GM21515 (cell line): ENCODE results near the gene EXOC6B.

Experiments
- ATAC-seq: cut with Tn5 transposase; IDR thresholded peaks from one replicate; pipeline ENCODE4 v1.9.1; 2021; ENCODE audit not compliant: unreplicated experiment

Gene EXOC6B

DNA sequence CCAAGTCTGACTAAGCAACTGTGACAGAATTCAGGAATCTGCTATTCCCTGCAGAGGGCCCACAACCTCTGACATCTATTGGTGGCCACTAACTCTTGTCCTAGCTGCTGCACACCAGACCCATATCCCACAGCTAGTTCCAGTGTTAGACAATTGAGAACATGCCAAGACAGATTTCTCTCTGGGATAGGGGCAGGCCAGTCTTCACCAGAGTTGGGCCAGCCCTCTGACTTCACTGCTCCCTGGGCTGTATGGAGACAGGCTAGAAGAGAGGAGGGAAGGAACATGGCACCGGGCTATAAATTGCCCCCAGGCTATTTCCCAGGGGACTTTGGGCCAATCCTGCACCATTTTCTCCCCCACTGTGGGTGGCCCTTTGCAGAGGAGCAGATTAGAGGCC is 645.5 kb downstream of the EXOC6B start:
- ATAC-seq = no peak

DNA sequence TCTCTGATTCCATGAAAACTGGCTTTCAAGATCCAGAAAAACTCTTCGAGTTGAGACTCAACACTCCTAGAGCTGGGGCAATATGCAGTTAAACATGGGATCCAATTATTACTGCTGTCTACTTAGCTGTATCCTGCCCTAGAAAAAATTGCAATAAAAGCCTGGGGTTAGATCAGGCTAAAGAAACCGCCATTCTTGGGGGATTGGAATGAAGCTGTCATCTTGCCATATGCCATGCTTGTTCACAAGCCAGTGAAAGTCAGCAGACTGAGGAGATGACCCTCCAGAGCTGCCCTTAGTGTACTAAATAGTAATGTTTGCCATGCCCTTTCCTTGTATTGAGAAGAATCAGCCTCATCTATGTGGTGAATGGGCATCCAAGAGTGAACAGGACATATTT is 647.3 kb downstream of the EXOC6B start:
- no peak for ATAC-seq

DNA sequence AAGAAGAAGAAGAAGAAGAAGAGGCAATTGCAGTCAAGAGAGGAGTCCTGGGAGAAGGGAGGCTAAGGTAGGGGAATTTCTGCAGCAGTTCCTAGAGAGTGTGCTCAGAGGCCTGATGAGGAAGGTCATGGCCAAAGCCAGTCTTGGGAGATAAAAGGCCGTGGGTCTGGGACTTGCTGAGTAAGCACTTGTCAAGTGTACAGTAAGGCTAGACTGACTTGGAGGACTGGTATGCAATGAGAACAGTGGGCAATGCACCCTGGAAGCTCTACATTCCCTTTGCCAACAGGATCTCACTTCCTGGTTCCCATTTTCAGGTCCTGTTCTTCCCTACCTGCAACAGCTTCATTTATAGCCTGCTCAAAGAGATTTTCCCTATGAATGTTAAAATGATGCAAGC is 649.6 kb downstream of the EXOC6B start:
- no peak for ATAC-seq

DNA sequence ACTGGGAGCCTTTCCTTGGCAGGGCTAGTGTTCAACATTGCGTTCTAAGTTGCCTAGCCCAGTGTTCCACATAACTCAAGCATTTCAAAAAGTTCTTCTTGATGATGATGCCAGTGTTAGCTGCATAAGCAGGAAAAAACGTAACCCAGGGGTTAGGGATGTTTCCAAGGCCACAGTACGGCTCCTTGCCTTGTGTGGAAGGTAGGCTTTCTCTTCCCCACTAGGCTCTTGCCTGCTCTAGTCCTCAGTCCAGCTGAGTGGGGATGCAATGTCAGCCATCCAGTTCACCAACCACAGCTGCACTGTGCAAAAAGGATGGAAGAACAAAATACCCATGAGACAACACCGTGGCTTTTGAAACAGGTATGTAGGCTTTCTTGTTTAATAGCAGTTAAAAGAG is 650.2 kb downstream of the EXOC6B start:
- no peak for ATAC-seq

DNA sequence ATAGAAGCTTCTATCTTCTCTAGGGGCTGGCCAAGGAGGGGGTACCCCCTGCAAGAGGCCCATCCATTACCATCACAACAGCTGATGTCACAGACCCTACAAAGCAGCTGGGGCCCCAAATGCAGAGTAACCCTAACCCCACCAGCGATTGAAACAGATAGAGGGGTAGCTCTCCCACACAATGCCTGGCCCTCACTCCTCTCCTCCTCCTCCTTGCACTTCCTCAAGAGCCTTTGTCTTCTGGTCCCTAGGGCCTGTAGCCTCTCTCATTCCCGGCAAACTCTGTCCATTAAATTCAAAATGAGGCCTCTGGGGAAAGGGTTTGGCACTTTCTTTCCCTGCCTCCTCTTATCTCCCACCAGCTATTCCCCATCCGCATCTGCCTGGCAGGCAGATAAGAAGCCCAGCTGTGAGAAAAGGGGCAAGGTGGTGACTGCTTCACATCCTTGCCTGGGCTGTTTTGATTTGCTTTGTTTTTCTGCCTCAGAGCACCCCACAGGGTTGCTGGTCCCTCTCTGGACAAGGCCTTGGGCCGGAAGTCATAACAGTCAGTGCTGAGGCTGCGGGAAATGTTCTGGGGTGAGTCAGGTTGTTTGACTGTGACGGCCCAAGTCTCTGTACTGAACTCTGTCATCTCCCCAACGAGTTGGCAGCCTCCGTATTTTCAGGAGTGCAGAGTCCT is 652.1 kb downstream of the EXOC6B start:
- ATAC-seq = no peak

DNA sequence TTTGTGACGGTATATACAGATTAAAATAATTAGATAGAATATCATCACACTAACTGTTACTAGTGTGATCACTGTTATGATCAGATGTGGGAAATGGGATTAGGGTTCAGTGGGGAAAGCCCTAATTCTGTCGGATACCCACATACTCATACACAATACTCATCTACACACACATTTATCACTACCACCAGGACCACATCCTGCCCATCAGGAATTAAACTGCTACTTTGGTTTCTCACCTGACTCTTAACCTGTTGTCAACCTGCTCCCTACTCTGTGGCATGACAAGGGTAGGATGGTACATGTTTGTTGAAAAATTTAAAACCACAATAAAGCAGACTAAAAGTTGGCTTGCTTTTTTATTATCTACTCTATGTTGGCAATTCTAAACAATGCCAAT is 653.4 kb downstream of the EXOC6B start:
- no peak for ATAC-seq

DNA sequence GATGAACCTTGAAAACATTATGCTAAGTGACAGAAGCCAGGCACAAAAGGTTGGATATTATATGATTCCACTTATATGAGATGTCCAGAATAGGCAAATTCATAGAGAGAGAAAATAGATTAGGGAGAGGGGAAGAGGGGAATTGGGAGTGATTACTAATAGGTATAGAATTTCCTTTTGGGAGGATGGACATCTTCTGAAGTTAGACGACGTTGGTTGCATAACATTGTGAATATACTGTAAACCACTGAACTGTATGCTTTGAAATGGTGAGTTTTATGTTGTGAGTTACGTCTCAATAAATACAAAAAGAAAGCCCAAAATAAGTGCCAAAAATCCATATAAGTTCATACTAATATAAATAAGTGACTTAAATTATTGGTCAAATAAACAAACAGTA is 659.6 kb downstream of the EXOC6B start:
- no peak for ATAC-seq

DNA sequence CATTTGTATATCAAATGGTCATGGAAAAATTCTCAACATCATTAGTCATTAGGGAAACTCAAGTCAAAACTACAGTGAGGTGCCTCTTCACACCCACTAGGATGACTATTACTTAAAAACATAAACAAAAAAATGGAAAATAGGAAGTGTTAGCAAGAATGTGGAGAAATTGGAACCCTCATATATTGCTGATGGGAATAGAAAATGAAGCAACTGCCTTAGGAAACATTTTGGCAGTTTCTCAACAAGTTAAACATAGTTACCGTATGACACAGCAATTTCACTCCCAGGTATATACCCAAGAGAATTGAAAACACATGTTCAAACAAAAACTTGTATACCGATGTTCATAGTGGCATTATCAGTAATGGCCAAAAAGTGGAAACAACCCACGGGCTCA is 660.0 kb downstream of the EXOC6B start:
- ATAC-seq = no peak

DNA sequence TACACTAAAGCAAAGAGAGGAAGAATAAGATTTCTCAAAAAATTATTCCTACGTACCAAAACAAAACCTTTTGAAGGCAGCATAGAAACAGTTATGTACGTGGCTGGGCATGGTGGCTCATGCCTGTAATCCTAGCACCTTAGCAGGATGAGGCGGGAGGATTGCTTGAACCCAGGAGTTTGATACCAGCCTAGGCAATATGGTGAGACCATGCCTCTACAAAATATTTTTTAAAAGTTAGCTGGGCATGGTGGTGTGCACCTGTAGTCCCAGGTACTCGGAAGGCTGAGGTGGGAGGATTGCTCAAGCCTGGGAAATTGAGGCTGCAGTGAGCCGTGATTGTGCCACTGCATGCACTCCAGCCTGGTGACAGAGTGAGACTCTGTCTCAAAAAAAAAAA is 663.3 kb downstream of the EXOC6B start:
- ATAC-seq = no peak

DNA sequence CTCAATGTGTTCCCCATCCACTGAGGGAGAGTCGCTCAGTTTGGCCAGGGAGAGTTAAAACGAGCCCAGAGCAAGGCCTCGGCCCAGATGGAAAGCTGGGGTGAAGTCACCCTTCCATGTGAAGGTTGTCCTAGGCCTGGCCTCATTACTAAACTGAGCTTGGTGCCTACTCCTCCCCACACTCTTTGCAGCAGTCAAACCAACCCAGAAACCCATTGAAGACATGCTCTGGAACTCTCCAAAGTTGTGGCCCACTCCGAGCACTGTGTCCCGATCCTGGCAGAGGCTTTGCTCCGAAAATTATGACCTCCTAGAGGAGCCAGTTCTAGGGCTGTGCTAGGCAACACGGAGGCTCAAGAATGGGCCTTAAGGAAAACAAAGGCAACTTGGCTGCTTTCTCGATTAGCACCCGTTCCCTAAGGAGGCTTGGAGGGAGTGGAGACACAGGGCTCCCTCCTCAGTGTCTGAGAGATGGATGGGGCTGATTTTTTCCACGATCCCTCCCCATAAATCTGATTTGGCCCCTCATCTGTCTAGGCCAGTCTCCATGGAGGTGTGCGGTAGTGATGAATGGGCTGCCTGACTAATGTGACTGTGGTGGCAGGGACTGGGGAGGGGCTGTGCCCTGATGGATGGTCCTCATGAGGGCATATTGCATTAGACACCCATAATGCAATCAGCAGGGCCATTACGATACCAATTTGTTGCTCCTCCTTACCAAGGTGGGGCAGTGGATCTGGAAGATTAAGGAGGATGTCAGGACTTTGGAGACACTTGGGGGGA is 666.4 kb downstream of the EXOC6B start:
- no peak for ATAC-seq

DNA sequence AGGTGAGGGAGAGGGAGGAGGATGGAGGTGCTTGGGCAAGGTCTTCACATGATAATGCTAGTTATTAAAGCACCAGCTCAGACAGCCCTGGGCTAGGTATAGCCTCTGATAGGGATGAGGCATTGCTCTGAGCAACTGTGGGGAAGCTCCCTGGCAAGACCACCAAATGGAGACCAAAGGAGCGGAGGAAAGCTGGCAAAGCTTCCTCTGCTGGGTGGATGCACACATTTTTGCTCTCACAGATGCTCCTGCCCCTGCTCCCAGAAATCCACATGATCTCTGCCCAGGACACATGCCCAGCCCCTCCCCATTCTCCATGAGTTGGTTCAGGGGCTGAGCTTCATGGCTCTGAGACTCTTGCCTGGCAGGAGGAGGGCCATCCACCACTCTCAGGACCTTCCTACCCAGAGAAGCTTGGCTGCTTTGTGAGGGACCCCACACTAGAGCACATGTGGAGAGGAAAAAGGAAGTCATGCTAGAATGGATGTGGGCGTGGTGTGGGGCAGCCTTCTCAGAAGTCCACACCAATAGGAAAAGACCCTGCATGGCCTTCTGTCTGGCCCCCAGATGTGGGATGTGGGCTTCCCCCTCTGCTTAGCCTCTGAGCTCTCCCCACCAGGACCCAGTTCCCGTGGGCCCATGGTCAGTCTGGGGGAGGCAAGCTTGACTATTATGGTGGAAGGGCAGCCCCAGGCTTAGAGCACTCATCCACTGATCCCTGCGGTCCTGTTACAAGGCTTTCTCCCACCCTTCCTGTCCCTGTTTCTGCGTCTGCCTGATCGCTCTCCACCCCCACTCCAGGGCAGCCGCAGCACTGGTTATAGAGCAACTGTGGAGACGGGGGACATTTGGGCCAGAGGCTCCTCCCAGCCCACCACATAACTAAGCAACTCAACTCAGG is 667.7 kb downstream of the EXOC6B start:
- no peak for ATAC-seq

DNA sequence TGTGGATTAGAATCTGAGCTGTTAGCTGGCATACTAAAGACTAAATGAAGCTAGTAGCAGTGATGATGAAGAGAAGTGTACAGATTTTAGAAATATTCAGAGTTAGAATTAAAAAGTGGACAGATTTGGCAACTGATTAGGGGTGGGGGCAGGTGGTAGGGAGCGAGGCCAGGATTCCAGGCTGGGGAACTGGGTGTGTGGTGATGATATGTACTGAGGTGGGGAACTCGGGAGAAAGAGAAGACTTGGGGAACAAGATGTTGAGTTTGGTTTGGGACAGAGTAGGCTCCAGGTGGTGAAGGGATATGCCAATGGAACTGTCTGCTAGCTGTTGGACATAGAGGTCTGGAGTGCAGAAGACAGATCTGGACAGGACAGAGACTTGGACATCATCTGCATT is 669.0 kb downstream of the EXOC6B start:
- ATAC-seq = no peak

DNA sequence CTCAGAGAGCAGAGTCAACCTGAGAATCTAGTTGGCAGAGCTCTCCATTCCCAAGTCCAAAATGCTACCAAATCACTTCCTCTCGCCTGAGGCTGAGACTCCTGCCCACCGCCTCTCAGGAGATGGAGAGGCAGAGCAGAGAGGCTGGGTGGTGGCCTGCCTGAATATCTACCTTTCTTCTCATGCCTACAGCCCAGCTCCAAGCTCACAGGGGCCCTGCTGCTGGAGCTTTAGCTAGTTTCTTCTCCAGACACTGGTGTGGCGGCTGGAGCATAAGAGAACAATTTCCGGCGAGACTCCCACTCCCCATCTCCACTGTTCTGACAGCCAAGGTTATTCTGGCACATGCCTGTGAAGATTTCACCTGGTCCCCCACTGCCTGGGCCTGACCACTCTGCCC is 670.1 kb downstream of the EXOC6B start:
- no peak for ATAC-seq

DNA sequence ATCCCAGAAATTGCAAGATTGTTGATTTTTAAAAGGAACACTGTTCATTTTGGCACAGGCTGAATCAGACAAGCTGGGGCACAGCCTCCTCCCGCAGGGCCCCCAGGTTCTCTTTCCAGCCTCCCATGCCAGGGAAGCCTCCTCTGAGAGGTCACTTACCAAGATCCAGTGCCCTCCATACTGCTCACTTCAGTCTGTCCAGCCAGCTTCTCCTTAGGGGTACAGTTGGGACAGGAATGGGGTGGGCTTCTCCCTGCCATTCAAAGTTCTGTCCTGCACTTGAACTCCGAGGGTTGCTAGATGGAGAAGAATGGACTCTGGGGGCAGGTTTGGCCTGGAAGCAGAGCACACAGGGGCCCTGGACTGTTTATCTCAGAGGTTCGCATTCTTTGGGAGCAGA is 670.7 kb downstream of the EXOC6B start:
- no peak for ATAC-seq

DNA sequence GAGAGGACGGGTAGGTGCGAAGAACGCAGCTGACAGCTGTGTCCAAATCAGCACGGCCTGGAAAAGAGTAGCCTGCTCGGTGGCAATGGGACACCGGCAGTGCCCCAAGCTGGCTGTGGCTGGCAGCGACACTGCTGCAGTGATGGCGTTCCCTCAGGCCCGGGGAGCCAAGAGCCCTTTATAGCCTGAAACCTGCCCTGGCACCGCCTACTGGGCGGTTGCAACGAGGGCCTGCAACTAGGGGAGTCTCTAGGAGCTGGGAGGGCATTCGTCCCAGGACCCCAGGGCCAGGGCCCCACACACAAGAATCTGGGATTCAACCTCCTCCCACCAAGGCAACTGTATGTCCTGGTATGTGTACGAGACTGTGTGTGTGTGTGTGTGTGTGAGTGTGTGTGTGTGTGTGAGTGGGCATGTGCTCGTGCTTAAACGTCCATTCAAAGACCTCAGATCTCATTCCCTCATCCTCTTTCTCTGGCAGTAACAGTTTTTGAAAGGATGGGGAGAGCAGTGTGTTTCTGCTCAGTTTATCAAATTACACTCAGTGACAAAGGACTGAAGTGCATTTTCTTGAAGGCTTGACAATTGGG is 671.4 kb downstream of the EXOC6B start:
- ATAC-seq = no peak

DNA sequence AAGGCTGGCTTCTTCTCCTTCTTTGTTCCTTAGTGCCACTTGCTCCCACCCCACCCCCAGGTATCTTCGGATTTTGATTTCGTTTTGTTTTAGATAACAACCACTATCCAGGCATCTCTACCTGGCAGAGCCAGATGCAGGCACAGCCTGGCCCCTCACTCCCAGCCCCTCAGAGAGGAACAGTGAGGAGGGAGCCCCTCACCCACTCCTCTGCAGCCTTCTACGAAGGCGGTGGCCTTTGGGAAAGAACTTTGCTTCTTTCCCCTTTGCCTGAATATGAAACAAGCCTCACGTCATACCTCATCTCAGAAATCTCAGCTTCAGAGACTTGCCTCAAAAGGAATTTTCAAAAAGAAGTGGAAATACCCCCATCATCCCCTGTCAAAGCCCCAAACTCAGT is 671.9 kb downstream of the EXOC6B start:
- ATAC-seq = no peak

DNA sequence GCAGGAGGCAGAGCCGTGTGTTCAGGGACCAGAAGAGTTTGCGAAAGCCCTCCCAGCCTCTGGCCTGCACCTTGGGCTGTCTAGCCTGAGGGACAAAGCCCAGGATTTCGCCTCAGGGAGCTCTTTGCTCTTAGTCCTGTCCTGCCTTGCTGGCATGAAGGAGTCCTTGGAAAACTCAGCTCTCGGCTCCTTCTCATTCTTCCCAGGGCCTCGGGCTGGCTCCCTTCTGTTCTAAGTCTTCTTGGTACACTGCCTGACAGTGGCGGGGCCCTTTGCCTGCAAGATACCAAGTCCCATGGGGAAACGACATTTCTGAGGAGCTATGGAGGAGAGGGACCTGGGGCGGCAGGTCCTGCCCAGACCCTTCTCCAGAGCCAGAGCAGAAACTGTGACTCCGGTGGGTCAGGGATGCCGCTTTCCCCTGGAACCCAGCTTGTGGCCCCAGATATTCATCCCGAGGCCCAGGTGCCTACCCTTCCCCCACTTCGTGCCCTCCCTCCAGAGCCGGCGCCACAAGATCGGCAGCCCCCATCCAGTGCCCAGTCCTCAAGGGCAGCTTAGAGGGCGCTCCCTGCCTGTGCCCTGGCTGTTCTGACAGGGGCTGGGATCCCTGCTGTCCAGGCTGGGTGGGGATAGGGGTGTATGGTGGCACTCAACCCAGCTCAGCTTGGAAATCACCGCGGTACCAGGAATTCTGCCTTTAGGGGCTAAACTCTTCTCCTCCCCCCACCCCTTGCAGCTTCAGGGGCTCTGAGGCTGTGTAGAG is 672.6 kb downstream of the EXOC6B start:
- no peak for ATAC-seq

DNA sequence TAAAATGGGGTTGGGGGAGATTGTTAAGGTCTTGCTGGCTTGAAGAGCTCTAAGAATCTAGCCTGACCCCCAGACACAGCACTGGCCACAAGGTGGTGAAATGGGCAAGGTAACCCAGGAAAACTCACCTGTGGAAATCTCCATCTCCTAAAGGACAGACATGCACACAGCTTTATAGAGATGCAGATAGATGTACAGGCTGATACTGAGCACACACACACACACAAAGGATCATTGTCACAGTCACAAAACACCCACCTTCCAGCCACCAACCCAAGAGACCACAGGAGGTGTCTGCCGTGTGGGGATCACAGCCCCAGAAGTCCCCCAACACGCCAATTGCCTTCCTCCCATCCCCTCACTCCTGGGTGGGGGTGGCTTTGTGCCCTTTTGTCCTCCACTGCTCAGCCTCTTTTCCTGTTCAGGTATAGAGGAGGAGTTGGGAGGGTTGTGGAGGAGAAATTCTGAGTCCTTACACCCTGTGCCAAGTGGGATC is 674.9 kb downstream of the EXOC6B start:
- no peak for ATAC-seq

DNA sequence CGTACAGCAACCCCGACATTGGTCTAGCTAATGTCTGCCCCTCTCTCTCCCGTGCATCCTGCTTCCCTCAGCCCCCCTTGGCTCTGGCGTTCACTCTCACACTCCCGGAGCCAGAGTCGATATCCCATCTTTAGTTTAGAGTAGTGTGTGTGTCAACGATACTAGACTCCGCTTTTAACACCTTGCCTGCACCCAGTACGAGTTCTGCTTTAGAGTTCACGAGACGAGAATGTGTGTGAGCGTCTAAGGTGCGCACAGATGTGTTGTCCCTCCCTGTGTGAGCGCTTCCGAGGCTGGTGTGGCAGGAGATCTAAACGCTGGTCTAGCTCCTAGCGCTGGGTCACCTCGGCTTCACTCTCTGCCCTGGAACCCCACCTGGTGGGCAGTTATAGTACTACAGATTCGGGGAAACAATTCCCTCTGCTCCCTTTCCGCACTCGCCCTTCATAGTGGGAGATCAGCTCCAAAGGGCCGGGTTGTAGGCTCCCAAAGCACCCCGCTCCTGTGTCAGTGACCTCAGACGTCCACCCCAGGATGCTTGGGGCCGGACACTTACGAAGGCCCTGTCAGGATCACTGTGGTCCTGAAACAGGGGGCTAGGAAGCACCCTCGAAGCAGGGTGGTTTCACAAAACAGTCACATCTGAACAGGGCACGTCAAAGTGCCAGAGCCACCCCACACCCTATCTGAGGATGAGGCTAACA is 675.5 kb downstream of the EXOC6B start:
- ATAC-seq = peak; percentile 77
